GM23248 (cell line): ENCODE results near the gene UBTD2.

ENCODE experiments used
- EZH2 ChIP-seq: fragments of 200-600 bp; sonication (generic); IDR thresholded peaks from 2 replicates; pipeline ENCODE4 v1.6.1; 2018; ENCODE audit warnings: antibody characterized with exemption, mild to moderate bottlenecking; ENCODE audit not compliant: insufficient read depth, poor library complexity, severe bottlenecking
- EZH2phosphoT487 ChIP-seq: fragments of 200-600 bp; sonication (generic); IDR thresholded peaks from 2 replicates; pipeline ENCODE4 v1.6.1; 2018; ENCODE audit warnings: antibody characterized with exemption, moderate library complexity, mild to moderate bottlenecking, low read depth; ENCODE audit not compliant: insufficient read depth

DNA sequence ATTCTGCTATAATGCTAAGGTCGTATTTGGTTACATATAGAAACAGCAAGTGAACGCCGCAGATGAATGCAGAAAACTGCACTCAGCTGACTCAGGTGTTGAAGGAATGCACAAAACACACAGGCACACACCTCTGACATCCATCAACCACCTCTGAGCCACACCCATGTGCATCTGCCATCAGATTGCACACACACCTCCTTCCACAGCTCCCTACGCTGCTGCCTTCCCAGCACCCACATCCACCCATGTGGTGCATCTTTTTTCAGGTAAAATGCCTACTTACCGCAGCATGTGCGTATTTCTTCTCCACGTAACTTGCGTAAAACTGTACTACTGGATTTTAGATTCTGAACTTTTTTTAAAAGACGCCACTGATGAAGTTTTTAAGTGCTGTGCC is 102.6 kb downstream of the UBTD2 start:
- no peak for TF ChIP-seq EZH2
- TF ChIP-seq EZH2phosphoT487, result no peak
